OCI-LY1 (cell line): ENCODE data around the gene COL18A1.

Experiments used
- CTCF ChIP-seq: fragments of 200-600 bp; sonication (generic), shearing (Covaris generic); IDR thresholded peaks from 2 replicates; pipeline ENCODE4 v1.5.1; 2017; ENCODE audit warnings: mild to moderate bottlenecking, antibody characterized with exemption, low read length, moderate library complexity, mixed read lengths
- EZH2 ChIP-seq: fragments of 200-600 bp; sonication (generic), shearing (Covaris generic); IDR thresholded peaks from 2 replicates; pipeline ENCODE4 v1.8.0; 2017; ENCODE audit warnings: borderline replicate concordance, mixed run types, mild to moderate bottlenecking, antibody characterized with exemption, low read length, moderate library complexity, mixed read lengths

GRCh38 chr21:45556302-45556644 lies 151.3 kb downstream of the COL18A1 start:
- TF ChIP-seq CTCF (no peak), EZH2 (no peak)
